HPDE6-E6E7 (cell line): ENCODE results near the gene ZNF79.

Experiments
- DNase-seq: peaks from one replicate; pipeline ENCODE4 v3.0.0; 2011; ENCODE audit warnings: missing footprints; ENCODE audit errors: extremely low spot score

The ZNF79 gene

GRCh38 chr9:127398275-127398647 lies 25.9 kb upstream of the ZNF79 start:
- DNase-seq = no peak

- no peak for DNase-seq
Measured at GRCh38 chr9:127398715-127399400, 25.3 kb upstream of the ZNF79 start.

- no peak for DNase-seq
Measured at GRCh38 chr9:127399736-127400269, 24.4 kb upstream of the ZNF79 start.

- DNase-seq = no peak
Measured at GRCh38 chr9:127402401-127403090, 21.6 kb upstream of the ZNF79 start.

- DNase-seq = no peak
Measured at GRCh38 chr9:127403507-127404192, 20.5 kb upstream of the ZNF79 start.

GRCh38 chr9:127404631-127405030 lies 19.6 kb upstream of the ZNF79 start:
- DNase-seq = no peak

GRCh38 chr9:127405344-127406125 lies 18.6 kb upstream of the ZNF79 start:
- no peak for DNase-seq

GRCh38 chr9:127406799-127407491 lies 17.2 kb upstream of the ZNF79 start:
- DNase-seq = no peak

- no peak for DNase-seq
Measured at GRCh38 chr9:127407492-127407843, 16.7 kb upstream of the ZNF79 start.

- DNase-seq = no peak
Measured at GRCh38 chr9:127411122-127411521, 13.1 kb upstream of the ZNF79 start.

GRCh38 chr9:127415141-127415540 lies 9.0 kb upstream of the ZNF79 start:
- DNase-seq = no peak

GRCh38 chr9:127415657-127416056 lies 8.5 kb upstream of the ZNF79 start:
- DNase-seq = no peak

- peak; percentile 57 for DNase-seq
Measured at GRCh38 chr9:127417131-127418036, 6.8 kb upstream of the ZNF79 start.

GRCh38 chr9:127418037-127418471 lies 6.1 kb upstream of the ZNF79 start:
- peak; percentile 28 for DNase-seq

GRCh38 chr9:127419348-127419747 lies 4.8 kb upstream of the ZNF79 start:
- no peak for DNase-seq

GRCh38 chr9:127421057-127421456 lies 3.1 kb upstream of the ZNF79 start:
- no peak for DNase-seq

- DNase-seq = no peak
Measured at GRCh38 chr9:127422133-127422782, 1.9 kb upstream of the ZNF79 start.

GRCh38 chr9:127422787-127423186 lies 1.4 kb upstream of the ZNF79 start:
- no peak for DNase-seq

GRCh38 chr9:127423476-127423933 lies 677 bp upstream of the ZNF79 start:
- no peak for DNase-seq

GRCh38 chr9:127424676-127424999 lies 456 bp downstream of the ZNF79 start:
- no peak for DNase-seq
